ENCODE data around the gene NUP210L.

The NUP210L gene

GRCh38 chr1:154179946-154180687 is 25.2 kb upstream of the NUP210L start:
- Mint-ChIP-seq H3K27ac (peak overlapping the region; percentile 85), H3K9me3 (no peaks in the 10 kb centered on the region), H3K4me1 (peaks cover 79% of the 10 kb centered on the region), H3K27me3 (peaks cover 4% of the 10 kb centered on the region), H3K36me3 (peaks cover 66% of the 10 kb centered on the region), H3K4me3 (peak overlapping the region; percentile 100)
- no peak for DNase-seq
- CTCF ChIA-PET: interaction anchor here (0.9 to 1.9 kb wide), 4 partner anchors 21 to 670 kb away, joined by 3 to 4 read pairs (median 3); no protein-coding TSS in a partner anchor

GRCh38 chr1:154178911-154179811 is 24.3 kb upstream of the NUP210L start:
- CTCF ChIA-PET: interaction anchor here (1.3 kb wide), 1 partner anchor 20 kb away, joined by 3 read pairs; no protein-coding TSS in a partner anchor
- H3K4me1 Mint-ChIP-seq: peaks cover 80% of the 10 kb centered on the region

GRCh38 chr1:154178013-154178412 is 23.1 kb upstream of the NUP210L start:
- no peaks in the 10 kb centered on the region for H3K9me3 Mint-ChIP-seq
- no peak for DNase-seq
- peak overlapping the region; percentile 20 for H3K27ac Mint-ChIP-seq
- H3K4me1 Mint-ChIP-seq: peaks cover 74% of the 10 kb centered on the region
- H3K27me3 Mint-ChIP-seq: peaks cover 3% of the 10 kb centered on the region
- CTCF ChIA-PET: interaction anchor here (0.9 kb wide), 1 partner anchor 191 kb away, joined by 6 read pairs; no protein-coding TSS in a partner anchor
- H3K4me3 Mint-ChIP-seq: peak overlapping the region; percentile 0
- peaks cover 76% of the 10 kb centered on the region for H3K36me3 Mint-ChIP-seq

More at GRCh38 chr1:154178911-154179811, 24.3 kb upstream of the NUP210L start:
- no peak for DNase-seq
- peak overlapping the region; percentile 100 for H3K4me3 Mint-ChIP-seq
- peaks cover 73% of the 10 kb centered on the region for H3K36me3 Mint-ChIP-seq
- H3K27ac Mint-ChIP-seq: peak overlapping the region; percentile 85
- peaks cover 4% of the 10 kb centered on the region for H3K27me3 Mint-ChIP-seq
- no peaks in the 10 kb centered on the region for H3K9me3 Mint-ChIP-seq

- H3K27me3 Mint-ChIP-seq: no peaks in the 10 kb centered on the region
- peaks cover 82% of the 10 kb centered on the region for H3K4me1 Mint-ChIP-seq
- H3K36me3 Mint-ChIP-seq: peaks cover 80% of the 10 kb centered on the region
- H3K4me3 Mint-ChIP-seq: no peak overlapping the region
- no peak for DNase-seq
- no peaks in the 10 kb centered on the region for H3K9me3 Mint-ChIP-seq
- CTCF ChIA-PET: no interaction called here
- peak overlapping the region; percentile 37 for H3K27ac Mint-ChIP-seq
Observed at GRCh38 chr1:154176337-154176736, 21.5 kb upstream of the NUP210L start.

GRCh38 chr1:154174654-154175053 is 19.8 kb upstream of the NUP210L start:
- peaks cover 80% of the 10 kb centered on the region for H3K4me1 Mint-ChIP-seq
- H3K4me3 Mint-ChIP-seq: no peak overlapping the region
- CTCF ChIA-PET: no interaction called here
- no peak overlapping the region for H3K27ac Mint-ChIP-seq
- H3K36me3 Mint-ChIP-seq: peaks cover 81% of the 10 kb centered on the region
- no peaks in the 10 kb centered on the region for H3K9me3 Mint-ChIP-seq
- no peak for DNase-seq
- no peaks in the 10 kb centered on the region for H3K27me3 Mint-ChIP-seq

GRCh38 chr1:154171880-154172279 is 17.0 kb upstream of the NUP210L start:
- Mint-ChIP-seq H3K36me3 (peaks cover 72% of the 10 kb centered on the region), H3K27ac (no peak overlapping the region), H3K9me3 (no peaks in the 10 kb centered on the region), H3K4me1 (peaks cover 55% of the 10 kb centered on the region), H3K4me3 (no peak overlapping the region), H3K27me3 (no peaks in the 10 kb centered on the region)
- CTCF ChIA-PET: no interaction called here
- DNase-seq: no peak

- DNase-seq: no peak
- no peak overlapping the region for H3K4me3 Mint-ChIP-seq
- peak overlapping the region; percentile 33 for H3K27ac Mint-ChIP-seq
- H3K27me3 Mint-ChIP-seq: no peaks in the 10 kb centered on the region
- CTCF ChIA-PET: no interaction called here
- peaks cover 74% of the 10 kb centered on the region for H3K36me3 Mint-ChIP-seq
- no peaks in the 10 kb centered on the region for H3K9me3 Mint-ChIP-seq
- H3K4me1 Mint-ChIP-seq: peaks cover 48% of the 10 kb centered on the region
Observed at GRCh38 chr1:154171223-154171583, 16.3 kb upstream of the NUP210L start.

GRCh38 chr1:154170547-154171222 is 15.8 kb upstream of the NUP210L start:
- Mint-ChIP-seq H3K27me3 (no peaks in the 10 kb centered on the region), H3K27ac (peak overlapping the region; percentile 46), H3K36me3 (peaks cover 74% of the 10 kb centered on the region), H3K4me3 (no peak overlapping the region), H3K9me3 (no peaks in the 10 kb centered on the region), H3K4me1 (peaks cover 46% of the 10 kb centered on the region)
- CTCF ChIA-PET: no interaction called here
- no peak for DNase-seq

GRCh38 chr1:154167461-154167860 is 12.6 kb upstream of the NUP210L start:
- no peak for DNase-seq
- Mint-ChIP-seq H3K9me3 (no peaks in the 10 kb centered on the region), H3K27me3 (no peaks in the 10 kb centered on the region), H3K36me3 (peaks cover 82% of the 10 kb centered on the region), H3K27ac (no peak overlapping the region), H3K4me3 (no peak overlapping the region), H3K4me1 (peaks cover 52% of the 10 kb centered on the region)
- CTCF ChIA-PET: interaction anchor here (0.8 kb wide), 1 partner anchor 10 kb away, joined by 4 read pairs; no protein-coding TSS in a partner anchor

GRCh38 chr1:154166207-154166606 is 11.3 kb upstream of the NUP210L start:
- Mint-ChIP-seq H3K4me3 (no peak overlapping the region), H3K27me3 (no peaks in the 10 kb centered on the region), H3K36me3 (peaks cover 82% of the 10 kb centered on the region), H3K9me3 (no peaks in the 10 kb centered on the region), H3K27ac (no peak overlapping the region), H3K4me1 (peaks cover 51% of the 10 kb centered on the region)
- DNase-seq: no peak
- CTCF ChIA-PET: interaction anchor here (1.1 kb wide), 1 partner anchor 8 kb away, joined by 3 read pairs; no protein-coding TSS in a partner anchor

- Mint-ChIP-seq H3K4me1 (peaks cover 91% of the 10 kb centered on the region), H3K36me3 (peaks cover 89% of the 10 kb centered on the region), H3K27ac (peak overlapping the region; percentile 97), H3K27me3 (no peaks in the 10 kb centered on the region), H3K9me3 (peaks cover 8% of the 10 kb centered on the region), H3K4me3 (no peak overlapping the region)
- DNase-seq: no peak
- CTCF ChIA-PET: interaction anchor here (0.6 to 1.2 kb wide), 2 partner anchors 39 to 47 kb away, joined by 3 read pairs; no protein-coding TSS in a partner anchor
Observed at GRCh38 chr1:154159554-154159953, 4.7 kb upstream of the NUP210L start.

GRCh38 chr1:154158307-154159125 is 3.6 kb upstream of the NUP210L start:
- CTCF ChIA-PET: interaction anchor here (0.6 to 1.3 kb wide), 6 partner anchors 8 to 165 kb away, joined by 3 to 4 read pairs (median 3); no protein-coding TSS in a partner anchor
- Mint-ChIP-seq H3K4me3 (peak overlapping the region; percentile 65), H3K27ac (peak overlapping the region; percentile 97), H3K4me1 (peaks cover 93% of the 10 kb centered on the region), H3K9me3 (peaks cover 8% of the 10 kb centered on the region), H3K27me3 (no peaks in the 10 kb centered on the region), H3K36me3 (peaks cover 89% of the 10 kb centered on the region)
- DNase-seq: no peak
